Small intestine (tissue), 7 donors: ENCODE data around the gene TRO. TPM values are rescaled to one million over a fixed set of nuclear protein-coding genes. Genes with fewer than 3 reads are reported as not detected.
A peak's percentile ranks its signal among the peaks of the same experiment; 100 is the strongest.

Experiments used
- DNase-seq, 2 donors: peaks; one replicate each; pipeline versions ENCODE4 v3.0.0 to v3.0.0-alpha.2; 2013
- FAIRE-seq: peaks from 2 replicates; lab custom pipeline; 2012; peaks lifted over from hg19 to GRCh38; lab: Jason Lieb, UNC
- H3K27ac ChIP-seq, 3 donors: one replicate each; pipeline ENCODE4 v1.5.1; 2013; ENCODE audit warnings: low read length in 2 of 3, mild to moderate bottlenecking in 2 of 3, control low read depth in 1 of 3, inconsistent platforms in 1 of 3, low read depth in 1 of 3, moderate library complexity in 1 of 3
- H3K27me3 ChIP-seq, 3 donors: one replicate each; pipeline ENCODE4 v1.6.1; 2013; ENCODE audit warnings: low read length in 3 of 3, inconsistent platforms in 1 of 3; ENCODE audit not compliant: control insufficient read depth in 3 of 3, insufficient read depth in 3 of 3
- H3K36me3 ChIP-seq, 3 donors: one replicate each; pipeline ENCODE4 v1.6.1; 2013; ENCODE audit warnings: low read length in 3 of 3, inconsistent platforms in 1 of 3, low read depth in 1 of 3, mild to moderate bottlenecking in 1 of 3, moderate library complexity in 1 of 3; ENCODE audit not compliant: control insufficient read depth in 3 of 3, insufficient read depth in 2 of 3
- H3K4me1 ChIP-seq, 3 donors: one replicate each; pipeline ENCODE4 v1.6.1; 2013; ENCODE audit warnings: low read length in 2 of 3, inconsistent platforms in 1 of 3, low read depth in 1 of 3, mild to moderate bottlenecking in 1 of 3, moderate library complexity in 1 of 3; ENCODE audit not compliant: control insufficient read depth in 3 of 3, insufficient read depth in 2 of 3
- H3K4me3 ChIP-seq, 3 donors: one replicate each; pipeline ENCODE4 v1.5.1; 2013; ENCODE audit warnings: low read length in 3 of 3, control low read depth in 1 of 3, inconsistent platforms in 1 of 3, low read depth in 1 of 3, mild to moderate bottlenecking in 1 of 3, moderate library complexity in 1 of 3
- H3K9me3 ChIP-seq, 2 donors: one replicate each; pipeline ENCODE4 v1.6.1; 2013; ENCODE audit warnings: low read depth in 1 of 2, low read length in 1 of 2; ENCODE audit not compliant: control insufficient read depth in 2 of 2, insufficient read depth in 1 of 2
- WGBS, 3 donors: extraction: QIAGEN DNeasy Blood & Tissue Kit; methylation state at CpG; one replicate each; pipeline ENCODE4 v1.1.7; 2013; 5-methylcytosine and 5-hydroxymethylcytosine counted together
- polyA plus RNA-seq, 4 donors: library from polyadenylated mRNA; stranded (reverse) in 3 of 4; unstranded in 1 of 4; fragments of 200-250 nt in 3 of 4; fragments of 120-200 nt in 1 of 4; gene quantifications; one replicate each; pipeline versions ENCODE4 v1.2.1 to v1.2.3, GENCODE V29; 2013
- donor health status: healthy with polysubstance abuse.
- donor health status: control.
- donor health status: control.
- donor health status: Bipolar disorder and iron deficiency.
- donor health status: healthy.

TRO gene
- polyA plus RNA-seq, 4 donors: 0.81 to 15.7 (median 2.1) TPM; not detected in 1

GRCh38 chrX:54923376-54923775 is 2.8 kb downstream of the TRO start:
- FAIRE-seq (no peak), DNase-seq (no peak)
- no peak overlapping the region for H3K4me3 ChIP-seq
- peaks cover 0 to 5% (median 0%) of the 10 kb centered on the region in 3 donors for H3K36me3 ChIP-seq
- no peak overlapping the region for H3K27ac ChIP-seq
- H3K9me3 ChIP-seq: no peaks in the 10 kb centered on the region
- no peaks in the 10 kb centered on the region for H3K4me1 ChIP-seq
- H3K27me3 ChIP-seq: peaks cover 0 to 4% (median 0%) of the 10 kb centered on the region in 3 donors
- 69 to 92% (median 79%) methylated on average over 7 of the region's 7 CpGs for WGBS, 3 donors

- DNase-seq: no peak
- Histone ChIP-seq H3K4me1 (no peaks in the 10 kb centered on the region), H3K36me3 (peaks cover 0 to 7% (median 0%) of the 10 kb centered on the region in 3 donors), H3K4me3 (no peak overlapping the region), H3K27ac (no peak overlapping the region), H3K9me3 (no peaks in the 10 kb centered on the region), H3K27me3 (no peaks in the 10 kb centered on the region)
- 47 to 72% (median 57%) methylated on average over 2 of the region's 2 CpGs for WGBS, 3 donors
- no peak for FAIRE-seq
Measured at GRCh38 chrX:54926978-54927377, 6.4 kb downstream of the TRO start.

- 86 to 96% (median 93%) methylated on average over 3 of the region's 3 CpGs for WGBS, 3 donors
Measured at GRCh38 chrX:54928876-54929275, 8.3 kb downstream of the TRO start.

GRCh38 chrX:54930291-54931049 is 9.8 kb downstream of the TRO start:
- Histone ChIP-seq H3K4me3 (no peak overlapping the region), H3K4me1 (no peaks in the 10 kb centered on the region), H3K27ac (no peak overlapping the region), H3K9me3 (no peaks in the 10 kb centered on the region), H3K27me3 (no peaks in the 10 kb centered on the region), H3K36me3 (peaks cover 0 to 7% (median 0%) of the 10 kb centered on the region in 3 donors)
- WGBS, 3 donors: 89 to 97% (median 91%) methylated on average over 17 of the region's 17 CpGs
- FAIRE-seq: no peak
- no peak for DNase-seq

More at GRCh38 chrX:54928876-54929275, 8.3 kb downstream of the TRO start:
- no peak for DNase-seq
- Histone ChIP-seq H3K36me3 (peaks cover 0 to 7% (median 0%) of the 10 kb centered on the region in 3 donors), H3K9me3 (no peaks in the 10 kb centered on the region), H3K27ac (no peak overlapping the region), H3K27me3 (no peaks in the 10 kb centered on the region), H3K4me3 (no peak overlapping the region), H3K4me1 (no peaks in the 10 kb centered on the region)
- FAIRE-seq: no peak

GRCh38 chrX:54931107-54931506 is 10.5 kb downstream of the TRO start:
- WGBS, 3 donors: 34 to 72% (median 46%) methylated on average over 2 of the region's 2 CpGs
- FAIRE-seq (no peak), DNase-seq (peak in 1 of 2 donors; percentile 14)
- Histone ChIP-seq H3K4me3 (no peak overlapping the region), H3K27me3 (no peaks in the 10 kb centered on the region), H3K9me3 (no peaks in the 10 kb centered on the region), H3K27ac (no peak overlapping the region), H3K36me3 (peaks cover 0 to 4% (median 0%) of the 10 kb centered on the region in 3 donors), H3K4me1 (no peaks in the 10 kb centered on the region)

GRCh38 chrX:54933150-54933826 is 12.7 kb downstream of the TRO start:
- H3K4me3 ChIP-seq: no peak overlapping the region
- no peaks in the 10 kb centered on the region for H3K27me3 ChIP-seq
- no peak overlapping the region for H3K27ac ChIP-seq
- FAIRE-seq (no peak), DNase-seq (no peak)
- no peaks in the 10 kb centered on the region for H3K9me3 ChIP-seq
- WGBS, 3 donors: 77 to 88% (median 85%) methylated on average over 10 of the region's 10 CpGs
- no peaks in the 10 kb centered on the region for H3K4me1 ChIP-seq
- peaks cover 0 to 2% (median 0%) of the 10 kb centered on the region in 3 donors for H3K36me3 ChIP-seq

GRCh38 chrX:54934058-54934457 is 13.4 kb downstream of the TRO start:
- DNase-seq: no peak
- peaks cover 0 to 2% (median 0%) of the 10 kb centered on the region in 3 donors for H3K36me3 ChIP-seq
- H3K4me3 ChIP-seq: no peak overlapping the region
- no peaks in the 10 kb centered on the region for H3K9me3 ChIP-seq
- WGBS, 3 donors: 69 to 89% (median 79%) methylated on average over 6 of the region's 6 CpGs
- H3K4me1 ChIP-seq: no peaks in the 10 kb centered on the region
- no peak overlapping the region for H3K27ac ChIP-seq
- no peak for FAIRE-seq
- no peaks in the 10 kb centered on the region for H3K27me3 ChIP-seq

- DNase-seq: no peak
- Histone ChIP-seq H3K27ac (no peak overlapping the region), H3K36me3 (peaks cover 0 to 2% (median 0%) of the 10 kb centered on the region in 3 donors), H3K27me3 (no peaks in the 10 kb centered on the region), H3K4me3 (no peak overlapping the region), H3K9me3 (no peaks in the 10 kb centered on the region), H3K4me1 (no peaks in the 10 kb centered on the region)
- 73 to 83% (median 82%) methylated on average over 2 to 3 of the region's 3 CpGs for WGBS, 3 donors
- FAIRE-seq: no peak
Measured at GRCh38 chrX:54934890-54935289, 14.3 kb downstream of the TRO start.
